KBM-7 (cell line): ENCODE measurements around the gene MEIS2.

Source experiments
- DNase-seq: peaks from one replicate; pipeline ENCODE4 v3.0.0-alpha.2; 2015
- in situ Hi-C: fragments of 300-500 bp; cut with MboI; formaldehyde crosslinking; loops from 2 replicates; pipeline ENCODE4 v1.14.3; 2020; ENCODE audit warnings: low sequenced_read_pairs, low pct_unique_long_range_greater_than_20kb, mixed read lengths

MEIS2 gene

DNA sequence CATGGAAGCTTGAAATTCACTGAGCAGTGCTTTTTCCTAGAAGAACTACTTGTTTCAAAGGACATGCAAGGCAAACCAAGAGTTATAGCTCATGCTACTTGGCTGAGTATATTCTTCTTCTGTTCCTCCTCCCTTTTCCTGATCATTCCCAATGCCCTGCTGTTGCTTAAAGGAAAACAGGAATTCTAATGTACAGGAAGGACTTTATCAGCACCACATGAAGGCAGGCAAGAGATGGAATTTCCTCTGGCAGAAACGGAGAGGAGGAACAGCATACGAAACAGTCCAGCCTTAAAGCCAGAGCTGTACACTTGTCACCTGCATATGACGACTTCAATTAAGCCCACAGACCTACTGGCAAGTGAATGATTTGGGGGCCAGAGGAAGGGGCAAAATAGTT lies 15.7 kb downstream of the MEIS2 start:
- in situ Hi-C loops = no loop called here

GRCh38 chr15:37083610-37084009 lies 16.7 kb downstream of the MEIS2 start:
- in situ Hi-C loops = no loop called here
- no peak for DNase-seq

More for the DNA sequence above, 15.7 kb downstream of the MEIS2 start:
- no peak for DNase-seq

DNA sequence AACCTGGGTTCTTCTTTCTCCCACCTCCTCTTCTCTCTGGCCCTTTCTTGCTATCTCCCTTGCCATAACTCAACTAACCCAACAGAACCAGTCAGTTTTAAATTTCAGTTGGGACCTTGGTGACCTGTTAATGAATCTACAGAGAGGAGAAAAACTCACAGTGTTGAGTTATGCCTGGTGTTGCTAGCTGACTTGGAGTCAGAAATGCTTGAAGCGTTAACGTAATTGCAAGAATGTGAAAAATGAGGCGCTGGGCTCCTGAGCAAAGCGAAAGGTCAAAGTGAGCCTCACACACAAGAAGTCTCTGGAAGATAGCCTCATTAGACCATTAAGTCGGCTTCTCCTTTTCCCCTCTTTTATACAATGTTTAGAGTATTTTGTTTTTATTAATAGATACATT lies 18.4 kb downstream of the MEIS2 start:
- no peak for DNase-seq
- in situ Hi-C loops = no loop called here

DNA sequence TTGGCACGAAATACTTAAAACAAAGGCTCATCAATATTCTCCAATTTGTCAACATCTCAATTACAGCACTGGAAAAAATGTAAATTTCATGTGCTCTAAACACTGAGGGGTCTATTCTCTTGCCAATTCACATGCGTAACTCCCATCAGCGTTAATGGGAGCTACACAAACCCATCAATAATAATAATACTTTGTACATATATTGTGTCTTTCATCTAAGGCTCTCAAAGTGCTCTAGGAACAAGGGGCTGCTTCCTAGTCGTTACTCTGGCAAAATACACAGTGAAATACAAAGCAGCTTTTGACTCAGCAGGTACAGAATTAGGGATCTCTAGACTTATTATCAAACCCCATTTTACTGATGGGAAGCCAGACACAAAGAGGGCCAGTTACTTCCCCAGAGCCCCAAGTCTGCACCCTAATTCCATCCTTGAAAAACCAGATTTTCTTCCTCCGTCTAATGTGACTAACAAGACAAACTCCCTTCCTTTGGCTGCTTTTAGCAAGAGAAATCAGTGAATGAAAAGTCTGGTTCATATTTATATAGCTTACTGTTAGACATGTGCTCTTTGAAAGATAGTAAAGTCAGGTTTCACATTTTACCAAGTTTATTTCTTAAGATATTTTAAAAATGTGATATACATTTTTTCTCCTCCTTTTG lies 20.0 kb downstream of the MEIS2 start:
- in situ Hi-C loops = no loop called here
- no peak for DNase-seq

DNA sequence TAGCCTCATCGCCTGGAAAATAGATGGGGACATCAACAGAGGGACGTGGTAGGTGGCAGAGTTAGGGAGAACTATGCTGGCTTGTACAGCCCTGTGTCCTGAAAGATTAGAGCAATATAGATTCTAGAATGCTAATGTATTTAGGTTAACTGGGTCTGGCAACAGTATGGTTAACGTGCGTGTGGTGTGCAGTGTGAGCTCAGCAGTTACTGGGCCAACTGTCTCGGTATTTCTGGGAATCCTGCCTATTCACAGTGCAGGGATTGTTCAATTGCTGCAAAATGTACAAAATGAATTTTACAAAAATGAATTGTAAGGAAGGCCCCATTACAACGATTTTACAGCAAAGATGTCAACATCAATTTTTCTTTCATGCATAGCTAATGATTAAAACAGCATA lies 20.6 kb downstream of the MEIS2 start:
- no peak for DNase-seq
- in situ Hi-C loops = no loop called here

DNA sequence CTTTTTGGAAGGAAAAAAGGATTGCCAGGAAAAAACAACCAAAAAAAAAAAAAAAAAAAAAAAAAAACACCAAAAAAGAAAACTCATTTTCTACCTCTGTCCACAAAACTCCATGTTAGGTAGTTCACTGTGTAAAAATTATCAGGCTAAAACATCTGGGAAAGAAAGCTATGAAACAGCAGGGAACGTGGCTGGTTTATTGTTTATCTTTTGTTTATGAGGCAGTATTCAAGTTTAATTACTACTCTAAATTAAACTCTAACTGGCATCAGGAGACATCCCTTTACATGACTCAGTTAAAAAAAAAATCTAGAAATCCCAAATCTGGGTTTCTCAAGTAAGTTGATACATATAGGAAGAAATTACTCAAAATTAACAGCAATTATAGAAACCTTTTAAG lies 21.8 kb downstream of the MEIS2 start:
- no peak for DNase-seq
- in situ Hi-C loops = no loop called here

- in situ Hi-C loops = no loop called here
- no peak for DNase-seq
Measured at GRCh38 chr15:37077623-37078351, 22.6 kb downstream of the MEIS2 start.

- in situ Hi-C loops = no loop called here
Measured at GRCh38 chr15:37076543-37076942, 23.8 kb downstream of the MEIS2 start.

DNA sequence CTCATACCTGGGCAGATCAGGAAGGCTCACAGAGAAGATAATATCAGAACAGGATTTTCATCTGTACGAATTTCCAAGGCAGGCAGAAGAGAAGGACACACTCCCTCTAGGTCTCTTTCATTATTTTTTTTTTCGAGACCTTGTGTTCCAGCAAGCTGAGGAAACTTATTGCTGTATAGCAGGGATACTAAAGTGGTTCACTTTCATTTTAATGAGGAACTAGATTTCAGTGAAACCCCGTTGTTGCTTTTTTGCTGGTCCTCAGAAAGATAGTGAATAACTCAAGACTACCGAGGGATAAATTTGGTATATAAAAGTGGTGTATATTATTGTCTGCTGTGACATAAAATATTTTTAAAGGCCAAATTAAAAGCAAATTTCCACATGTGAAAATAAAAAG lies 24.6 kb downstream of the MEIS2 start:
- no peak for DNase-seq
- in situ Hi-C loops = no loop called here

More at GRCh38 chr15:37076543-37076942, 23.8 kb downstream of the MEIS2 start:
- no peak for DNase-seq

- in situ Hi-C loops = no loop called here
- DNase-seq = no peak
Measured at GRCh38 chr15:37072181-37072580, 28.2 kb downstream of the MEIS2 start.

GRCh38 chr15:37071134-37071533 lies 29.2 kb downstream of the MEIS2 start:
- DNase-seq = no peak
- in situ Hi-C loops = no loop called here

- no peak for DNase-seq
- in situ Hi-C loops = no loop called here
Measured at GRCh38 chr15:37070686-37071085, 29.7 kb downstream of the MEIS2 start.

- in situ Hi-C loops = no loop called here
Measured at GRCh38 chr15:37061996-37062395, 38.4 kb downstream of the MEIS2 start.

DNA sequence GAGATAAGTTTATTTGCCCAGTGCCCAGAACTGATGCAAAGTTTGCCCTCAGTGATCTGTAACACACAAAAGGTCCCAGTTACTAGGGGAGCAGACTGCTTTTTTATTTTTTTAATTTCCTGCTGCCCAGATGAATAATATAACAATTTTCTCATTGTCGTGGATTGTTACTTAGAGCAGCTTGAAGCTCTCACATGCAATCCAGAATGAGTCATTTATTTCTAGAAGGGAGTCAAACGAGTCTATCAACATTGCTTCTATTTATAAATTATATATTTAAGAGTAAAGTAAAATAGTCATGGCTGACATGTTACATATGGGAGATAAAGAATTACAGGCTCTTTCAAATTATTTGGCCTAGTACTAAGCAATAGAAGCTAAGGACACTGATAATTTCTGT lies 41.3 kb downstream of the MEIS2 start:
- no peak for DNase-seq
- in situ Hi-C loops = no loop called here

More at GRCh38 chr15:37061996-37062395, 38.4 kb downstream of the MEIS2 start:
- no peak for DNase-seq

DNA sequence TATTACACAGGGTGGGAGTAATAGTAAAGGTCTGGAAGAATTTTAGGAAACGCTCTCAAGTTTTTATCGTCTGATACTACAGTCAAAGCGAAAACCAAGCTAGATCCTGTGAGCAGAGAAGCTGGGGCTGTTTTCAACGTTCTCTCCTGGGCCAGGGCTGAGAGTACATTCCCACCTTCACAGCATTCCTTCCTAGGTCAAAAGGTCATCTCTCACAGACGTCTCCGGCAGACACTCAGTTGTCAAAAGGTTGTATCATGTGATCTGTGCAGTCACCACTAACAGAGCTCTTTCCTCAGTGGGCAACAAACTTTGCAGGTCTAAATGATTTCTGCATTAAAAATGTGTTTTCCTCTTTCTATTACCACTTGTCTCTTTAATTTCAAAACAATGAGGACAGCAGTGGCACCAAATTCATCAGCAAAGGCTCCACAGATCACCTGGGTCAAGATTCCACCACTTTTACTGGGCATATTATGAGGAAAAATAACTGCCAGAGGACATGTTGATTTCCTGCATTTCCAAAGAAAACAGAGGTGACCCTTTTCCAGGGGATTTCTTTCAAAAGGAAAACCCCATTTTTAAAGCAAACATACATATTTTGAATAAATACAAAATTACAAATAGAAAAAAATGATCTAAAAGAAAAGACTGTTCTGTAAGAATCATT lies 41.9 kb downstream of the MEIS2 start:
- in situ Hi-C loops = no loop called here
- no peak for DNase-seq

DNA sequence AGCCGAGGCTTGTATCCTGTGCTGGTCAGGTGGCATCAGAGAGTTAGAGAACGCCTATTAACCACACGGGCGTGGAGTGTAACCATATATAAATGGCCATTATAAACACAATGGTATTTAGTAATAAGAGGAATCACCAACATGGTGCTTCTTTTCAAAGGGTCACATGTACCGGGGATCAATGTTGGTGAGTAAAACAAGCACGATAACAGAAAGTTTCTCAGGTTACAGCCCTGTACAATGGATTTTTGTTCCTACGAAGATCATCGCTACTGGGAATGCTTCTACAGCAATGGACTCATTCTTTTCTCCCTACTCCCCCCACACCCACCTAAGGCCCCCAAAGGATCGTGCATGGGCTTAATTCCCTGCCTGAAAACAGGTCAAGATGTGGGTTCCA lies 42.5 kb downstream of the MEIS2 start:
- in situ Hi-C loops = no loop called here
- no peak for DNase-seq

- DNase-seq = no peak
- in situ Hi-C loops = no loop called here
Measured at GRCh38 chr15:37057256-37057655, 43.1 kb downstream of the MEIS2 start.

DNA sequence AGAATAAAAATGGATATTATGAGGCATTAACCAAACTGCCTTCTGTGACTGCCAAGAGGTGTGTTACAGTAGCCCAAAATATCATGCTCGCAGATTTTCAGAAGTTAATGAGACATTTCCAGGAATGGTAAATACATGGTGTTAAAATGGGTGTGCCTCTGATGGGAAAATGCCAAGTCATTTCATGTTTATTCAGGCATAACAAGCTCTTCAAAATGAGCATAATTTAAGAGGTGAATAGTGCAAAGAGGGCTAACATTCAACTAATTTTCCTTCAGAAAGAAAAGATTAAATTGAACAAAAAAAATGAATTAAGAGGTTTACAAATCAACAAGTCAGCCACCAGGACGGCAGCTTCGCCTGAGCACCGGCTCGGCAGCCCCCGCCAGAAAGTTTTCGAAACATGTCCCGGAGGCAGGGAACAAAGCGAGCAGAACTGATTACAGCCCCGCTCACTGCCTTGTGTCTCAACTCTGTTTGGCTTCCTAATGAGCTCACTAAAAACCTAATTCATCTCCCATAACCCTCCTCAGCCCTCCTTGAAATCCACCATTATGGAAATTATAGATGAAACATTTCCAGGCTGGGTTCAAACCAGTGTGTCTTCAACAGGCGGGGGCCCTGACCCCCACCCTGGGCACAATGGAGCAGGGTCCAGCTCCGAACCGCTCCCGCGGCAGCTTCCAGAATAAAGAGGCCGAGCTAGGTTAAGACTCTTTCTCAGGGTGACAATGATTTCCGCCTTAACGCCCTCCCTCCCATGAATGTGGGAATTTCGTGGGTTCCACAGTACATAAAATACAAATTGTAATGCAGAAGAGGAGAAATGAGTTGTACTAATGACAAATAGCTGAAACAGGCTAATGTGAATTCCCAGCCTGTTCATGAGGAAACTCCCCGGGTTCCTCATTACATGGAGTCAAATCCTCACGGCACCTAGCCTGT lies 43.9 kb downstream of the MEIS2 start:
- in situ Hi-C loops = no loop called here
- no peak for DNase-seq

- DNase-seq = no peak
- in situ Hi-C loops = no loop called here
Measured at GRCh38 chr15:37055481-37055880, 44.9 kb downstream of the MEIS2 start.
